KBM-7 (cell line): Measurements from ENCODE around the gene THSD7B.
A peak's percentile ranks its signal among the peaks of the same experiment; 100 is the strongest.

Source experiments
- DNase-seq: peaks from one replicate; pipeline ENCODE4 v3.0.0-alpha.2; 2015
- in situ Hi-C: fragments of 300-500 bp; cut with MboI; formaldehyde crosslinking; loops from 2 replicates; pipeline ENCODE4 v1.14.3; 2020; ENCODE audit warnings: low sequenced_read_pairs, low pct_unique_long_range_greater_than_20kb, mixed read lengths

THSD7B gene

DNA sequence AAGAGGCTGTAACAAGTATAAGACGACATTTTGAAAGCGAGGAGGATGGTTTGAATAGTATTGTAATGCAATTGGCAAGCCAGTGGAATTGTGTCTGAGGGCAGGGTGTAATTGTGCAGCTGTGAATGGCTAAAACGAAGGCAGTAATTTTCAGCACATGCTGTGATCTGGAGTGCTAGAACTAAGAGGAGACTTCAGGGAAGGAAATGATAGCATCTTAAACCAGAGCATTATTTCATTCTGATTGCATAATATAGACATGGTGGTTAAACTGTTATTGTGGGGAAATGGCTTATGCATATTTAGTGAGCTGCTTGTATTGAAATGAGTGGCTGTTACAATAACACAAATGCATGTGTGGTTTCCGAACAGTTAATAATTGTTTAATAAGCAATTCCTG, 36.3 kb downstream of the THSD7B start:
- DNase-seq = no peak
- in situ Hi-C loops = no loop called here

- DNase-seq = no peak
- in situ Hi-C loops = no loop called here
Measured at GRCh38 chr2:136809998-136810397, 44.7 kb downstream of the THSD7B start.

DNA sequence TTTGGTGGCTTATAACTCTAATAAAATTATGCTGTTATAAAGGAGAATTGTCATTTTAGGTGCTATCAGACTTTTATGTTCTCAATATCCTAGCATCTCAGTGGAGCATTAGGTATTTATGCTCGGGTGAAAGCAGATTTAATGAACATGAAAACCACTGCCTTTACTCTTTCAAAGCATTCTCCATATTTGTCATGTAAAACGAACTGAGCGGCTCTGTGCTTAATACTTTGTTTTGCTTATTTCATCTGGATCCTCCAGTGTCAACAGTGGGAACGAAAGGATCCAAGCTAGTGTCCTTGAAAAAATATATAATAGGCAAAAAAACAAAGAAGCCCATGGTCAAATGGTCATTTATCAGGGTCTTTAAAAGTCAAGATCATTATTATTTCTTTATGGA, 53.5 kb downstream of the THSD7B start:
- in situ Hi-C loops = no loop called here
- DNase-seq = no peak

GRCh38 chr2:136823291-136823690, 57.9 kb downstream of the THSD7B start:
- no peak for DNase-seq
- in situ Hi-C loops = no loop called here

DNA sequence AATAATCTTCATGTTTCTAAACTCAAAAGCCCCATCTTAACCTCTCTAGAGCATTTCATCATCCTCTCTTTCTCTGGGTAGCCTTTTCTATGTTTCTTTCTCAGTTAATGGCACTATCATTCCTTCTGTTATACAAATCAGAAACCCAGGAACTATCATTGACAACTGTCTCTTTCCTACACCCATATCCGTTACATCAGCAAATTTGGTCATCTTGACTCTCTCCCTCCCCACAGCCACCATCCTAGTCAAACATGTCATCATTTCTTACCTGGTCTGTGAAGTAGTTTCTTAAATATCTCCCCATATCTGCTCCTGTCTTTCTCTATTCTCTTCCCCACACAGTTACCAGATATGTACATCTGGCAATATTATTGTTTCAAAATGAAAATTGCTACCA, 62.8 kb downstream of the THSD7B start:
- in situ Hi-C loops = no loop called here
- no peak for DNase-seq

DNA sequence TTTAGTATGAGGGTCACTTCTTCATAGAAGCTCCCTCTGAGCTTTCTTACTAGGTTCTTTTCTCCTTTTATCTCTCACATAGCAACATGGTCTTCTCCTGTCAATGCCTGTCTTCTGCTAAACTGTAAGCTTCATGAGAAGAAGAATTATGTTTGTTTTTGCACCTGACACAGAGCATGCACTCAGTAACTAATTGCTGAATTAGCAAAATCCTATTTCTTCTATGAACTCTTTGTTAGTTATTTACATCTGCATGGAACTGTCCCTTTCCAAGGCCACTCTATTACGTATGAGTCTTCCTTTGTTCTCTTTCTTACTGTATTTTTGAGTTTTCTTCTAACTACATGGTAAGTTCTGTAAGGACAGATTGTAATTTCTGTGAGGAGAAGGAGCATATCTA, 63.4 kb downstream of the THSD7B start:
- in situ Hi-C loops = no loop called here

DNA sequence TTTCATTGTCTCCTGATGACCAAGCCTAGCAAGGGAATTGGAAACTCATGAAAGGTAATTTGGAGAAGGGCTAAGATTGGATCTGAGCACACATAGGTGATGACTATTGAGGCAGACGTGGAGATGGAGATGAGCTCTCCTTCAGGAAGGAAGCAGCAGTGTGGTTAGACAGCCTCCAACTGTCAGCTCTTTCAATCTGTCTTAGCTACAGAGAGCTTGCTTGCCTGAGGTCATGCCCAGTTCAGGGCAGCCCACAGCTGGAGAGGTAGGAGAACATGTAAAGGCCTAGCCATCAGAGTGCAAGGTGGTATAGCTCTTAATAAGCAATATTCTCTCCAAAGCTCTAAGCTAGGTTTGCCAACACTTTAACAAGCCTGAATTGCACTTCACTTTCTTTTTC, 79.2 kb downstream of the THSD7B start:
- in situ Hi-C loops = no loop called here
- DNase-seq = no peak

More for the DNA sequence above, 63.4 kb downstream of the THSD7B start:
- no peak for DNase-seq

DNA sequence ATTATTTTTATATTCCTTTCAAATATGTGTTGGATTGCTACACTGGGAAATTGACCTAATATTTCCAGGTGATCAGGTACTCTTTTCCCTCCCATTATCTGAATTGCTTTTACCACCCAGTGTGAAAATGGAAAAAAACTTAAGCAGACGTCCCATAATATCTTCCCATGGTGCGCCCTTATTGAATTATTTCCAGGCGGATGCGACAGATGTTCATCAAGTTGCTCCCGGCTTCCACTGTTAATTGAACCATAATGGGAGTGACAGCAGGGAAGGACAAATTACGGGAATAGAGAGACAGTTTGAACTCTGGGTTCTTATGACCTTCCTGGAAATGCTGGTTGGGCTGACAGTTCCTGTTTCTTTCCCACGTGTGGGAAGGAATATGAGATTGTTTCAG, 93.3 kb downstream of the THSD7B start:
- DNase-seq = no peak
- in situ Hi-C loops = no loop called here

DNA sequence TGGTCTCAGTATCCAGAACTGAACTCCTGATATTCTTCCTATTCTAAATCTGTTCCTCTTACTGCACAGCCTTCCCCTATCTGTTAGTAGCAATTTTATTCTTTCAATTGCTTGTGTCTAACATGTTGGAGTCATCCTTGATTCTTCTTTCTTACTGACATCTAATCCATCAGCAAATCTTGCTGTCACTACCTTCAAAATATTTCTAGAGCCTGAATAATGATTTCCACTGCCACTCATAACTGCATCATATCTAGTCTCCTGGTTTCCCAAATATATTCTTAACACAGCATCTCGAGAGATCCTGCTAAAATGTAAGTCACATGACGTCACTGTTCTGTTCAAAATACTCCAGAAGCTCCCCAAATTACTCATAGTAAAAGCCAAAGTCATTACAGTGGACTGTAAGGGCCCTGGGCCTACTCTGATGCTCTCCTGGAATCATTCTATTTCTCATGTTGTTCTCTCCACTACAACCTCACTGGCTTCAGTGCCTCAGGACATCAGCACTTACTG, 95.2 kb downstream of the THSD7B start:
- DNase-seq = no peak
- in situ Hi-C loops = no loop called here

- in situ Hi-C loops = no loop called here
- no peak for DNase-seq
Measured at GRCh38 chr2:136863468-136863867, 98.1 kb downstream of the THSD7B start.

GRCh38 chr2:136863874-136864273, 98.5 kb downstream of the THSD7B start:
- in situ Hi-C loops = no loop called here
- DNase-seq = no peak

GRCh38 chr2:136871424-136871823, 106.1 kb downstream of the THSD7B start:
- DNase-seq = no peak
- in situ Hi-C loops = no loop called here

DNA sequence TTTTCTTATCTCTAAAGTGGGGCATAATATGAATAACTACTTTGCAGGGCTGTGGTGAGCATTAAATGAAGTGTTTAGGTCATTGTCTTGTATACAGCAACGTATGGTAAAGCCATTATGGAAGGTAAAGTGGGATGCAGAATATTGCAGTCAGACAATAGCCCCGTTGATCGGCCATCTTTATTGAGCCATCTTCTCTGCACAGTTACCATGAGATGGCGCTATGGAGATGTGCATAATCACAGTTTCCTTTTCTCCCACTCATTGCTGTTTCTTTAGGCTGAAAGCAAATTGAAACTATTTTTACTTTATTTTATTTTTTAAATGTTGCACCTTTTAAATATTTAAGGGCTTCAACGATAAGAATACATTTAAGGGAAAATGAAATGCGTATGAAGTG, 108.9 kb downstream of the THSD7B start:
- DNase-seq = peak; percentile 18
- in situ Hi-C loops = no loop called here

DNA sequence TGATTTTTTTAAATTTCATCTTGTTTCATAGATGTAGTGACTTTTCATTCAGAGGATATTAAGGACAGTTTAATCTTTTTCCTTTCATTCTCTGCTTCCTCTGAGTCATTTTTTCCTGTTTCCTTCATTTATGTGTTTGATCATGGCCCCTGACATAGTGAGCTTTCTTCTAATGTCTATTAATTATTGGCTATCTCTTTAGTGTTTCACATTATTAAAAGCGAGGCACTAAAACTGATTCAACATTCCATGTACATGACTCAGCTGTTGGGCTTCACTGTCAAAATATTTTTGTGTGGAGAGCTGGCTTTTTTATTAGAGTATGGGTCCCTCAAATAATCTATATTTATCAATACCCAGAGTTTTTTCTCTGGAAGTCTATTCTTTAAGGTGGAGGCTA, 125.8 kb downstream of the THSD7B start:
- in situ Hi-C loops = no loop called here
- DNase-seq = no peak

DNA sequence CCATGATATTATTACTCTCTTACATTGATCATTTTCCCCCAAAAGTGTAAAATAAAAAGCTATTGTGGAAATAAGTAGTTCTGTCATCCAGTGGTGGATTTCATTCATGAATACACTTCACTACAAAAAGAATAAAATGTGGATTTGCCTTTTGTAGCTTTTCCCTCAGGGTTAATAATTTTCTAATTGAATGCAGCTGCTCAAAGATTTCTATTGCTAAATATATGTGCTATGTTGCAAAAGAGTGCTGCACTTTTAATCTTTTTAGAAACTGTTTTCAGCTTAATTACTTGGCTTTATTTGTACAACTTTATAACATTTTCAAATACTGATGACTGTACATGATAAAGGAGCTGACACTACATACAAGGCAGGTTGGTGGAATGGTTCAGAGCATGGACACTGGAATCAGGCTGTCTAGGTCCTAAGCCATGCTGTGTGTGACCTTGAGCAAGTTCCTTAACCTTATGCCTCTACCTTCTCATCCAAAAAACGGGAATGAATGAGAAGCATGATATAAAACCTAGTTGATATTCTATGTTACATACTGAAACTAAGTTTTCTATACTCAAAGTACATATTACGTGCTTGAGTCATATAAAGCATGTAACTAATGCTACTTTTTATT, 128.8 kb downstream of the THSD7B start:
- in situ Hi-C loops = no loop called here
- no peak for DNase-seq

DNA sequence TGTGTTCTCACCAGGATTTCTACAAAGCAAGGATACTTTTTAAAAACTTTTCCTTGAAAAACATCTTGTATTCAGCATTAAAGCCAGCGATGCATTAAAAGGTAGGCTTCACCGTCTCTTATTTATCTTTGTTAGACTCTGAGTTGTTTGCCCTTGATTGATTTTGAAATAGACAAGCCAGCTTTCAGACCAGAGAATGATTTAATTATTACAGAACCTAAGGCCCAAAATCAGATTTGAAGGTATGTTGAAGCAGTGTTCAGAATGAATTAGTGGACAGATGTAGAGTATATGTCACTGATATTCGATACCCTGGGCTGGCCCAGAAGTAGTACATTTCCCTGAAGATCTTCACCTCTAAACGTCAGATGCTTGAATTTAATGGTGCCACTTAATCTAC, 136.4 kb downstream of the THSD7B start:
- in situ Hi-C loops = no loop called here
- no peak for DNase-seq

GRCh38 chr2:136905779-136906178, 140.4 kb downstream of the THSD7B start:
- in situ Hi-C loops = no loop called here
- DNase-seq = no peak

DNA sequence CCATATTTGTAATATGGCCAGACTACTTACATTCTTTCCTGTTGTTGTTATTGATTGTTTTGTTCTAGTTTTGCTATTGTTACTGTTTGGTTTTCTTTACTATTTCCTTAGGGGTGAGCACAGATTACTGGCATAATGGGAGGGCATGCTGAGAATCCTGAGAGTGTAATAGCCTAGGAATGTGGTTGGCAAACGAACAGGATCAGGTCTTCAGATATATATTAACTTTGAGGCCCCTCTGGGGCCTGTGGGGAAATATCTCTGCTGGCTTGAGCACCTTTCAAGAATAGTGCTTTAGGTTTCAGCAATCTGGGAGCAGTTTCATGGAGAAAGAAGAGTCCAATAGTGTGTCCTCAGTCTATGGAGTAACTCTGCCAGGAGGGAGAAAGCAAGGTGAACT, 144.4 kb downstream of the THSD7B start:
- no peak for DNase-seq
- in situ Hi-C loops = no loop called here

DNA sequence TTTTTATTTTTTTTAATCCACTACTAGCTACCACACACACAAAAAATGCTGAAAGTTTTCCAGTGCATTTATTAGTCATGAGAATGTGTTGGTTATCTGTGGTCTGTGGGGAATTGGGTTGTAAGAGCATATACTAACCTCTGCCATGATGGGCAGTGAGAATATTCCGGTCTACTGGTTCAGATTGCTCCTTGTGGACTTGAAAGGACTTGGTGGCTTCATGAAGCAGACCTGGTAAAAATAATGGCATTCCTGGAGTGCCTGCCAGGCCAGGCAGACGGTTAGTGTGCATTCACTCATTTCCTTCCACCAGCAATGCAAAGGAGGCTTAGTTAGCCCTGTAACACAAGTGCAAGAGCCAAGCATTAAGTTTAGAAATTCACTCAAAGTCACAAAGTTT, 150.8 kb downstream of the THSD7B start:
- no peak for DNase-seq
- in situ Hi-C loops = no loop called here

DNA sequence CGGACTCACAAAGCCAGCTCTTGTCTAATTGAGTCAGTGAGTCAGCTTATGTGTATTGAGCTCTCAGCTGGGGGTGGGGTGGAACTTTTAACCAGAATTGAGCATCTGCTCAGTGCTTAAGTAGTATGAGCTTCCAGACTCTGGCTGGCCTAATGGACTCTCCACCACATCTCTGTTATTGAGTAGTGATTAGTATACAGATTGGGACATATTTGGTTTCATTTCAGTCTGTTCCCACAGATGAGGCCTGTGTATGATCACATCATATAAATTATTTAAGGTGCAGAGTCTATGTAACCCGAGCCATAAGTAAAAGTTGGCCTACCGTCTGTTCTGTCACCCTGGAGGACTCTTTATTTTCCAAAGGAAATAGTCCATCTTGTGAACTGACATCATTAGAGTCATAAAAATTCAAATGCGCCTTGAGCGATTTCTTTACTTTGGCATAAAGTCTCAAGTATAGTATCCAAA, 152.1 kb downstream of the THSD7B start:
- in situ Hi-C loops = no loop called here
- DNase-seq = no peak

- in situ Hi-C loops = no loop called here
- DNase-seq = no peak
Measured at GRCh38 chr2:136919682-136920081, 154.3 kb downstream of the THSD7B start.
